ENCODE data around the gene PSMD4. TPM values are rescaled to one million over a fixed set of nuclear protein-coding genes. Genes with fewer than 3 reads are reported as not detected.

PSMD4 gene
- total and polyA plus RNA-seq, 2 of the 8 experiments (the other 6 are each of a cell fraction or from before 2014, with no cell fraction given): 216 to 284 TPM

GRCh38 chr1:151281225-151281968 lies 26.9 kb downstream of the PSMD4 start (continued):
- TF ChIP-seq CHD7 (IDR thresholded peaks at IDR 0.05; ENCODE audit: insufficient replicate concordance, low read length): no peak
- TF ChIP-seq POU5F1 (IDR thresholded peaks at IDR 0.05; ENCODE audit: low read depth, low read length): no peak
- no peak for TF ChIP-seq HDAC6 (IDR thresholded peaks at IDR 0.05; ENCODE audit: low read depth, low read length)
- TF ChIP-seq RBBP5 (IDR thresholded peaks at IDR 0.05; ENCODE audit: borderline replicate concordance, low read depth, low read length): peak; percentile 34; the same call in 1 of the 2 replicates
- peak; percentile 51 for TF ChIP-seq CEBPB (IDR thresholded peaks at IDR 0.05; ENCODE audit: low read depth, low read length)
- TF ChIP-seq JUND (IDR thresholded peaks at IDR 0.05; ENCODE audit: low read length): peak; percentile 93
- TF ChIP-seq PHF8 (conservative IDR thresholded peaks at IDR 0.05; ENCODE audit: low read depth, low read length): peak; percentile 85
- TF ChIP-seq POLR2A (IDR thresholded peaks at IDR 0.05; ENCODE audit: control extremely low read depth in 1 of 2, low read depth in 2 of 2, low read length in 2 of 2): peak in 1 of 2 experiments; percentile 90; a peak in 2 of 3 replicates
- TF ChIP-seq YY1 (IDR thresholded peaks at IDR 0.05; ENCODE audit: low read depth, low read length): 0 out of 2 replicates have a peak, but pooled peaks have one; percentile 57
- TF ChIP-seq BRCA1 (IDR thresholded peaks at IDR 0.05; ENCODE audit: low read depth, low read length): no peak
- TF ChIP-seq SP1 (IDR thresholded peaks at IDR 0.05; ENCODE audit: low read depth, low read length): peak; percentile 95
- TF ChIP-seq CHD1 (IDR thresholded peaks at IDR 0.05; ENCODE audit: low read depth, low read length): no peak

Measured in H1 (cell line).